GM12801 (cell line): Measurements from ENCODE around the gene PPP2R5E.

Source experiments
- CTCF ChIP-seq: IDR thresholded peaks from one replicate; pipeline ENCODE4 v1.5.1; 2011; ENCODE audit warnings: control low read depth; ENCODE audit not compliant: insufficient read length; ENCODE audit errors: extremely low read depth

Gene PPP2R5E

GRCh38 chr14:63542231-63542999 is 762 bp downstream of the PPP2R5E start:
- no peak for TF ChIP-seq CTCF

- TF ChIP-seq CTCF, result no peak
Measured at GRCh38 chr14:63535918-63536317, 7.3 kb downstream of the PPP2R5E start.

GRCh38 chr14:63533474-63533873 is 9.7 kb downstream of the PPP2R5E start:
- TF ChIP-seq CTCF, result no peak

GRCh38 chr14:63524537-63525155 is 18.5 kb downstream of the PPP2R5E start:
- TF ChIP-seq CTCF, result no peak

GRCh38 chr14:63523735-63524426 is 19.3 kb downstream of the PPP2R5E start:
- no peak for TF ChIP-seq CTCF

- no peak for TF ChIP-seq CTCF
Measured at GRCh38 chr14:63517354-63517753, 25.8 kb downstream of the PPP2R5E start.

- no peak for TF ChIP-seq CTCF
Measured at GRCh38 chr14:63515240-63515639, 27.9 kb downstream of the PPP2R5E start.
